DND-41 (cell line): Measurements from ENCODE around the gene DCBLD1.
"Not testable (repeated sequence)": the region's sequence is repeated elsewhere in the genome, so short reads cannot be mapped to it uniquely, and the experiment has no call there.

ENCODE experiments used
- ATAC-seq: fragments of 200-7000 bp; cut with Tn5 transposase; 3 replicates; pipeline ENCODE4 v1.9.1; 2021; ENCODE audit warnings: low read depth; ENCODE audit not compliant: insufficient read depth
- DNase-seq: peaks from one replicate; pipeline ENCODE4 v3.0.0-alpha.2; 2020
- H2AFZ ChIP-seq: 2 replicates; pipeline ENCODE4 v1.6.0; 2012; ENCODE audit warnings: low read depth, low read length
- H3K27ac ChIP-seq: 2 replicates; pipeline ENCODE4 v1.5.1; 2012; ENCODE audit warnings: low read length, inconsistent platforms
- H3K27me3 ChIP-seq: fragments of 200-600 bp; sonication (generic); 2 replicates; pipeline ENCODE4 v1.6.0; 2012; ENCODE audit warnings: low read length, mild to moderate bottlenecking, inconsistent platforms; ENCODE audit not compliant: insufficient read depth, poor library complexity
- H3K36me3 ChIP-seq: 2 replicates; pipeline ENCODE4 v1.5.1; 2012; ENCODE audit warnings: low read length, inconsistent platforms; ENCODE audit not compliant: insufficient read depth
- H3K4me1 ChIP-seq: 2 replicates; pipeline ENCODE4 v1.5.1; 2012; ENCODE audit warnings: mild to moderate bottlenecking, low read length; ENCODE audit not compliant: insufficient read depth
- H3K4me2 ChIP-seq: 2 replicates; pipeline ENCODE4 v1.6.0; 2012; ENCODE audit warnings: mild to moderate bottlenecking, moderate library complexity, low read length, inconsistent platforms; ENCODE audit not compliant: insufficient read depth
- H3K4me3 ChIP-seq, 2 experiments: fragments of 200-600 bp in 1 of 2; shearing (Covaris generic) in 1 of 2; 2 replicates each; pipeline ENCODE4 v1.5.1; 2012 to 2016; ENCODE audit warnings: inconsistent platforms in 2 of 2, low read length in 2 of 2, mild to moderate bottlenecking in 2 of 2, low read depth in 1 of 2, moderate library complexity in 1 of 2
- H3K79me2 ChIP-seq: 2 replicates; pipeline ENCODE4 v1.6.0; 2012; ENCODE audit warnings: low read length, inconsistent platforms; ENCODE audit not compliant: insufficient read depth
- H3K9ac ChIP-seq: 2 replicates; pipeline ENCODE4 v1.6.0; 2012; ENCODE audit warnings: low read depth, mild to moderate bottlenecking, inconsistent platforms, low read length, moderate library complexity
- H3K9me3 ChIP-seq: 2 replicates; pipeline ENCODE4 v1.5.1; 2012; ENCODE audit warnings: low read length, moderate library complexity, mild to moderate bottlenecking, inconsistent platforms; ENCODE audit not compliant: insufficient read depth, severe bottlenecking
- H4K20me1 ChIP-seq: 2 replicates; pipeline ENCODE4 v1.6.0; 2012; ENCODE audit warnings: low read length; ENCODE audit not compliant: insufficient read depth
- EZH2 ChIP-seq: IDR thresholded peaks from 3 replicates; pipeline ENCODE4 v1.6.1; 2012; ENCODE audit warnings: borderline replicate concordance, low read depth, mild to moderate bottlenecking, moderate library complexity, low read length, inconsistent platforms; ENCODE audit not compliant: severe bottlenecking
- TF ChIP-seq, protein P1 (sequence below): IDR thresholded peaks from 2 replicates; pipeline ENCODE4 v1.5.1; 2012; ENCODE audit warnings: borderline replicate concordance, low read length, moderate library complexity, mild to moderate bottlenecking; ENCODE audit not compliant: poor library complexity, severe bottlenecking; ENCODE audit errors: extremely low read depth

The DCBLD1 gene

DNA sequence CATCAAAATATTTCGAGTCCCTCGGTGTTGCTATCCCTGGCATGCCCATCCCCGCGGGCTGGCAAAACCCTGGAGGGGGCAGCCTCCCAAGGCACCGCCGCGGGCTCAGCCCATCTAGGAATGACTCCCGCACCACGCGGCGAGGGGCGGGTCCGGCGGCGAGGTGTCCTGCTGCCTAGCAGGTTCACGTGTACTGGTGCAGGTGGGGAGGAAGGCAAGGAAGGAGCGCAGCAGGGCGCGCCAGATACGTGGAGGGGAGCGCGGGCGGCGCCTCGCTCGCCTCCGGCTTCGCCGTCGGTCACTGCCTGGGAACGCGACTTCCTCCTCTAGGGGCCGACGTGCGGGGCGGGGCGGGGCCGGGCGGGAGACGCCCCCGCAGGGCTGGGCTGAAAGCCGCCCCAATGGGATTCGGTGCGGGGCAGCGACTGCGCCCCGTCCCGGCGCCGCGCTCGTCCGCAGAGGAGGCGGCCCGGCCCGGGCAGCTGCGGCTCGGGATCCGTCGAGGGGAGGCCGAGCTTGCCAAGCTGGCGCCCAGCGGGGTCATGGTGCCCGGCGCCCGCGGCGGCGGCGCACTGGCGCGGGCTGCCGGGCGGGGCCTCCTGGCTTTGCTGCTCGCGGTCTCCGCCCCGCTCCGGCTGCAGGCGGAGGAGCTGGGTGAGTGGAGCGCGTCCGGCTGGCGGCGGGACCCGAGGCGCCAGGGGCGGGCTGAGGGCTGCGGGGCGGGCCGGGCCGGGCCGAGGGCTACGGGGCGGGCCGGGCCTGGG lies at the start of gene DCBLD1:
DCBLD1 (plus strand) TSS at position 435 of the 764 bp plus-strand sequence; CDS start at position 543, 108 bp downstream.
- Histone ChIP-seq H3K9me3 (no peaks in the 10 kb centered on the region), H4K20me1 (no peaks in the 10 kb centered on the region), H3K27me3 (peaks cover 18% of the 10 kb centered on the region), H3K36me3 (no peaks in the 10 kb centered on the region), H3K27ac (no peak within 1 kb of the TSS), H3K9ac (no peak within 1 kb of the TSS), H3K4me3 (no peak within 1 kb of the TSS), H3K4me2 (no peak within 1 kb of the TSS), H2AFZ (no peak within 1 kb of the TSS), H3K79me2 (no peaks in the 10 kb centered on the region), H3K4me1 (no peaks in the 10 kb centered on the region)
- ATAC-seq (no peak), DNase-seq (no peak)
- TF ChIP-seq, protein P1, sequence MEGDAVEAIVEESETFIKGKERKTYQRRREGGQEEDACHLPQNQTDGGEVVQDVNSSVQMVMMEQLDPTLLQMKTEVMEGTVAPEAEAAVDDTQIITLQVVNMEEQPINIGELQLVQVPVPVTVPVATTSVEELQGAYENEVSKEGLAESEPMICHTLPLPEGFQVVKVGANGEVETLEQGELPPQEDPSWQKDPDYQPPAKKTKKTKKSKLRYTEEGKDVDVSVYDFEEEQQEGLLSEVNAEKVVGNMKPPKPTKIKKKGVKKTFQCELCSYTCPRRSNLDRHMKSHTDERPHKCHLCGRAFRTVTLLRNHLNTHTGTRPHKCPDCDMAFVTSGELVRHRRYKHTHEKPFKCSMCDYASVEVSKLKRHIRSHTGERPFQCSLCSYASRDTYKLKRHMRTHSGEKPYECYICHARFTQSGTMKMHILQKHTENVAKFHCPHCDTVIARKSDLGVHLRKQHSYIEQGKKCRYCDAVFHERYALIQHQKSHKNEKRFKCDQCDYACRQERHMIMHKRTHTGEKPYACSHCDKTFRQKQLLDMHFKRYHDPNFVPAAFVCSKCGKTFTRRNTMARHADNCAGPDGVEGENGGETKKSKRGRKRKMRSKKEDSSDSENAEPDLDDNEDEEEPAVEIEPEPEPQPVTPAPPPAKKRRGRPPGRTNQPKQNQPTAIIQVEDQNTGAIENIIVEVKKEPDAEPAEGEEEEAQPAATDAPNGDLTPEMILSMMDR: no peak
- TF ChIP-seq EZH2: no peak

DNA sequence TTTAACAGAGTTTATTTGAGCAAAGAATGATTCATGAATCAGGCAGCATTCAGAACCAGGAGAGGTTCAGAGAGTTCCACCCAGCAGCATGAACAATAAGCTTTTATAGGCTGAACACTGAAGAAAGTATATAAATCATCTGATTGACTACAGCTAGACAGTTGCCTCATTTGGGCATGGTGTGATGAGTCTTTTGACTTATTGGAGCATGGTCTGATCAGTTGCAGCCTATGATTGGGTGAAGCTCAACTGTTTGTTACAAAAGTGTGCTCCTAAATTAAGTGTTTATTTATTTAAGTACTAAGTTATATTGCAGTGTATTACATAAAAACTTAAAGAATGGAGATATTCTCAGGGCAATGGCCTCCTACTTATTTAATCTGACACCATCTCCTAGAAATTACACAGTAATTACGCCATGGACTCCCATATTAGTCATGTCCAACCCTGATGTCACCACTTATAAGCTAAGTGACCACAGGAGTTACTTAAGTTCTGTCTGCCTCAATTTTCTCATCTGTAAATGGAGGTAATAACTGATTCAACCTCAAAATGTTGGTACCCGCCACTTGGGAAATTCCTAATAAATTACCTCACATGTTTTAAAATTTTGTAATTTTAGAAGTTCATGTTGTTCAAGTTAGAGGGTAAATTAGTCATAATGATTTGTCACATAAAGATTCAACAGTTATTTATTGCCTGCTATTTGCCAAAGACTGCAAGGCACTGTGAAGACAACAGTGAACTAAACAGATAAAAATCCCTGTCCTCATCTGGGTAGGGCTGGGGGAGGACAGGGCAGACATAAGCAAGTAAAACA lies 41.6 kb upstream of the DCBLD1 start:
- H4K20me1 ChIP-seq: no peaks in the 10 kb centered on the region
- TF ChIP-seq EZH2: no peak
- TF ChIP-seq, protein P1: no peak
- no peak overlapping the region for H3K27ac ChIP-seq
- no peak overlapping the region for H3K4me3 ChIP-seq
- H3K36me3 ChIP-seq: no peaks in the 10 kb centered on the region
- peaks cover 9% of the 10 kb centered on the region for H3K27me3 ChIP-seq
- ATAC-seq (no peak), DNase-seq (no peak)
- no peaks in the 10 kb centered on the region for H3K79me2 ChIP-seq
- no peak overlapping the region for H3K4me2 ChIP-seq
- H3K4me1 ChIP-seq: no peaks in the 10 kb centered on the region
- H2AFZ ChIP-seq: no peak overlapping the region
- no peaks in the 10 kb centered on the region for H3K9me3 ChIP-seq
- H3K9ac ChIP-seq: no peak overlapping the region

DNA sequence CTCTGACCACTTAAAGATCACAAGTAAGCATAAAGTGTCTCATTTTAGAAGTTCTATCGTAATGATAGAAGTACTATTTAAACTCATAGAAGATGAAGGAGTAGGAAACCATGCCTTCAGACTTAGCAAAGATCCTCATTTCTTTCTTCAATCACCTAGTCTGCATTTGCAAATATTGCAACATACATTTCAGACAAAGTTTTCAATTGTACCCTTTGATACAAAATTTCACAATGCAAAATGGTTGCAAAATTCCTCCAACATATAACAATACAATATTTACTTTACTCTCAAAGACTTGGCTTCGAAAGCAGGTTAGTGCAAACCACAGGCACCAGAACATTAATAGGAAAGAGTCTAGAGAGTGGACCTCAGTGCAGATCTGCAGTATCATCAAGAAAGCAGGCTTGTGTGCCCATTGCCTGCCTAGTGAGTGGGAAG lies 40.6 kb upstream of the DCBLD1 start:
- H3K4me3 ChIP-seq: no peak overlapping the region
- ATAC-seq: no peak

DNA sequence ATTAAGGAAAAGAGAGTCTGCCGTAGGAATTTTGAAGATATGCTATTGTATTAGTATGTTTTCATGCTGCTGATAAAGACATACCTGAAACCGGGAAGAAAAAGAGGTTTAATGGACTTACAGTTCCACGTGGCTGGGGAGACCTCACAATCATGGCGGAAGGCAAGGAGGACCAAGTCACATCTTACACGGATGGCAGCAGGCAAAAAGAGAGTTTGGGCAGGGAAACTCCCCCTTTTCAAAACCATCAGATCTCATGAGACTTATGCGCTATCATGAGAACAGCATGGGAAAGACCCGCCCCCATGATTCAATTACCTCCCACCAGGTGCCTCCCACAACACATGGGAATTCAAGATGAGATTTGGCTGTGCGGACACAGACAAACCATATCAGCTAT lies 40.2 kb upstream of the DCBLD1 start:
- not testable (repeated sequence) for H3K4me3 ChIP-seq, H3K9ac ChIP-seq, H3K4me2 ChIP-seq, H3K36me3 ChIP-seq, H3K4me1 ChIP-seq, H2AFZ ChIP-seq, ATAC-seq, H3K27ac ChIP-seq, H3K79me2 ChIP-seq, H4K20me1 ChIP-seq, H3K9me3 ChIP-seq, DNase-seq
- H3K27me3 ChIP-seq: peaks cover 12% of the 10 kb centered on the region

More for the DNA sequence above, 40.6 kb upstream of the DCBLD1 start:
- Histone ChIP-seq H3K4me2 (no peak overlapping the region), H3K79me2 (no peaks in the 10 kb centered on the region), H4K20me1 (no peaks in the 10 kb centered on the region), H2AFZ (no peak overlapping the region), H3K4me1 (no peaks in the 10 kb centered on the region), H3K9ac (no peak overlapping the region), H3K36me3 (no peaks in the 10 kb centered on the region), H3K27ac (no peak overlapping the region), H3K9me3 (no peaks in the 10 kb centered on the region), H3K27me3 (peaks cover 9% of the 10 kb centered on the region)
- no peak for TF ChIP-seq EZH2
- TF ChIP-seq, protein P1: no peak
- no peak for DNase-seq
